ENCODE results near the gene SNRNP200. TPM values are rescaled to one million over a fixed set of nuclear protein-coding genes. Genes with fewer than 3 reads are reported as not detected.

Gene SNRNP200
- total RNA-seq, 4 donors from 2014 or later: 35.0 to 147 (median 65.5) TPM

GRCh38 chr2:96345868-96346462 is 40.6 kb upstream of the SNRNP200 start:
- intact Hi-C loops (cut with DNase I; ENCODE audit: low total_unique reads): no loop called here
- no peaks in the 10 kb centered on the region for H3K27me3 ChIP-seq
- no peak overlapping the region for H3K27ac ChIP-seq
- no peaks in the 10 kb centered on the region for H3K36me3 ChIP-seq
- no peak for DNase-seq
- TF ChIP-seq CTCF (IDR thresholded peaks at IDR 0.05): no peak
- no peak for TF ChIP-seq POLR2A (IDR thresholded peaks at IDR 0.05)
- no peak overlapping the region for H3K4me3 ChIP-seq
- no peaks in the 10 kb centered on the region for H3K4me1 ChIP-seq
- no peaks in the 10 kb centered on the region for H3K9me3 ChIP-seq

GRCh38 chr2:96345438-96345837 is 40.1 kb upstream of the SNRNP200 start:
- no peak for DNase-seq
- Histone ChIP-seq H3K4me3 (no peak overlapping the region), H3K27ac (no peak overlapping the region), H3K36me3 (no peaks in the 10 kb centered on the region), H3K9me3 (no peaks in the 10 kb centered on the region), H3K27me3 (no peaks in the 10 kb centered on the region), H3K4me1 (no peaks in the 10 kb centered on the region)
- intact Hi-C loops (cut with DNase I; ENCODE audit: low total_unique reads): no loop called here
- TF ChIP-seq POLR2A (IDR thresholded peaks at IDR 0.05): no peak
- no peak for TF ChIP-seq CTCF (IDR thresholded peaks at IDR 0.05)

DNA sequence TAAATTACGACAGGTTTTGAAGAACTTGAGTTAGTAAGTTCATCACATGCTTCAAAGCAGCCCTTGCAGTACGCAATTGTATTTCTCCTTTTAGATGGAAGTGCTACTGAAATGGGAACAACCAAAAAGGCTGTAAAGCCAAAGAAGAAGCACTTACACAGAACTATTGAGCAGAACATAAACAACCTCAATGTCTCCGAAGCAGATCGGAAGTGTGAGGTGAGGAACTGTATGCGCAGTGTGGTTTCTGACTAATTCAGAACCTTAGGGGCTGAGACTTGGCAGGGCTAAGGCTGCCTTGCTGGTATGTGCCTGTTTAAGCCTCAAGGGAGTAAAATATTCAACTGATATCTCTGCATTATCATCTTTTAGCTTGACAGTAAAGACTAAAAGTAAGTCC is 38.7 kb upstream of the SNRNP200 start:
- H3K36me3 ChIP-seq: no peaks in the 10 kb centered on the region
- DNase-seq: no peak
- intact Hi-C loops (cut with DNase I; ENCODE audit: low total_unique reads): no loop called here
- no peaks in the 10 kb centered on the region for H3K9me3 ChIP-seq
- no peaks in the 10 kb centered on the region for H3K4me1 ChIP-seq
- TF ChIP-seq CTCF (IDR thresholded peaks at IDR 0.05) (no peak), POLR2A (IDR thresholded peaks at IDR 0.05) (no peak)
- no peak overlapping the region for H3K4me3 ChIP-seq
- H3K27me3 ChIP-seq: no peaks in the 10 kb centered on the region
- no peak overlapping the region for H3K27ac ChIP-seq

DNA sequence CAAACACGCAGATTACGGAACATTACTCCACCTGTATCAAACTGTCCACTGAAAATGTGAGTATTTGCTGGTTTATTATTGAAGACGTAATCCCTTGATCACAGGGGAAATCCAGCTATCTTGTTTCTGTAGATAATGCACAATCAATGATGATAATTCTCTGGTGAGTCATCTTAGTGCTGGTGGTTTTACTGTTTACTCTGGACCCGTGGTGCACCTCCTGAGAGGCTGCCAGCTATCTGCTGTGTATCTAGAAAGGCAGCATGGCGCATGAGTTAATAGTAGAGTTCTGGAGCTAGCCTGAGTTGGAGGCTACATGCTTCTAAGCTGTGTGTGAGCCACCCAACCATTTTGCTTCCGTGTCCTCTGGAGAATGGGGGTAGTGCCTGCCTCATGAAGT is 36.7 kb upstream of the SNRNP200 start:
- H3K4me1 ChIP-seq: no peaks in the 10 kb centered on the region
- TF ChIP-seq POLR2A (IDR thresholded peaks at IDR 0.05) (no peak), CTCF (IDR thresholded peaks at IDR 0.05) (no peak)
- DNase-seq: no peak
- no peaks in the 10 kb centered on the region for H3K9me3 ChIP-seq
- no peaks in the 10 kb centered on the region for H3K36me3 ChIP-seq
- no peak overlapping the region for H3K27ac ChIP-seq
- no peak overlapping the region for H3K4me3 ChIP-seq
- intact Hi-C loops (cut with DNase I; ENCODE audit: low total_unique reads): no loop called here
- H3K27me3 ChIP-seq: no peaks in the 10 kb centered on the region

DNA sequence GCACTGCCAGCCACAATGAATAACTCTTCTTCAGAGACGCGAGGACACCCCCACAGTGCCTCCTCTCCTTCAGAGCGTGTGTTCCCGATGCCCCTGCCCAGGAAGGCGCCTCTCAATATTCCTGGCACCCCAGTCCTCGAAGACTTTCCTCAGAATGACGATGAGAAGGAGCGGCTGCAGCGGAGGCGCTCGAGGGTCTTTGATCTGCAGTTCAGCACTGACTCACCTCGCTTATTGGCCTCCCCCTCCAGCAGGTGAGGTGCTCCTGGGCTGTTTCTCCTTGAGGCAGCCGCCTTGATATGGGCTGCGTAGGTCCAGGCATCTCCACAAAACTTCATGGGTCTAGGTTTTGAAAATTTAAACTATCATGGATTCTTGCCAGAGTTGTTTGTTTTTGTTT is 36.3 kb upstream of the SNRNP200 start:
- Histone ChIP-seq H3K36me3 (no peaks in the 10 kb centered on the region), H3K27me3 (no peaks in the 10 kb centered on the region), H3K4me1 (no peaks in the 10 kb centered on the region), H3K4me3 (no peak overlapping the region), H3K9me3 (no peaks in the 10 kb centered on the region), H3K27ac (no peak overlapping the region)
- DNase-seq: no peak
- intact Hi-C loops (cut with DNase I; ENCODE audit: low total_unique reads): no loop called here
- no peak for TF ChIP-seq CTCF (IDR thresholded peaks at IDR 0.05)
- no peak for TF ChIP-seq POLR2A (IDR thresholded peaks at IDR 0.05)
